Spleen (tissue), 7 donors: Measurements from ENCODE around the gene PNPLA2.

Source experiments
- CTCF ChIP-seq, 11 experiments: fragments of 200-600 bp in 7 of 11; fragments of 450-650 bp in 4 of 11; sonication (generic) in 4 of 11; IDR thresholded peaks in 8 of 11; conservative IDR thresholded peaks in 3 of 11; 1 replicate in 7 of 11; 2 replicates in 4 of 11; pipeline versions ENCODE4 v1.4.0 to v1.8.0; 2016 to 2021; ENCODE audit warnings: antibody characterized with exemption in 11 of 11, inconsistent platforms in 4 of 11, mild to moderate bottlenecking in 1 of 11
- POLR2A ChIP-seq, 3 donors: fragments of 450-650 bp; IDR thresholded peaks; one replicate each; pipeline ENCODE4 v1.5.1; 2017; ENCODE audit warnings: antibody characterized with exemption in 3 of 3, mild to moderate bottlenecking in 1 of 3
- donor health status: DM: no; HTN: no; CAD: no; lungs with moderate emphysema.
- donor health status: DM: no; HTN: no; CAD: no.
- donor health status: DM: no; HTN: no; CAD: no.

- peak; percentile 74 to 97 (median 93) for TF ChIP-seq CTCF (IDR thresholded peaks at IDR 0.05 in 8 of 11, conservative IDR thresholded peaks at IDR 0.05 in 3 of 11)
- no peak for TF ChIP-seq POLR2A (IDR thresholded peaks at IDR 0.05)
Observed at GRCh38 chr11:798093-798713, 20.5 kb upstream of the PNPLA2 start, which contains the start of gene SLC25A22.
